ENCODE data around the gene OSCP1. TPM values are rescaled to one million over a fixed set of nuclear protein-coding genes. Genes with fewer than 3 reads are reported as not detected.
"Not testable (repeated sequence)": the region's sequence is repeated elsewhere in the genome, so short reads cannot be mapped to it uniquely, and the experiment has no call there.

Gene OSCP1
- polyA plus RNA-seq, 1 of the 3 experiments (the other 2 are of a cell fraction): 11.9 TPM

- Histone ChIP-seq H3K36me3 (replicated peaks in 1 of 2; ENCODE audit: control insufficient read depth in 1 of 2, insufficient read depth in 2 of 2, low read length in 1 of 2) (no peaks in the 10 kb centered on the region), H3F3A (replicated peaks; ENCODE audit: insufficient read depth) (no peaks in the 10 kb centered on the region), H3K4me3 (ENCODE audit: low read depth in 2 of 2, low read length in 1 of 2) (no peak overlapping the region), H3K9ac (no peak overlapping the region), H3K9me3 (no peaks in the 10 kb centered on the region), H3K9me2 (no peaks in the 10 kb centered on the region), H3K4me2 (no peak overlapping the region), H3K79me2 (ENCODE audit: insufficient read depth) (no peaks in the 10 kb centered on the region), H3K27ac (ENCODE audit: low read depth in 2 of 2, low read length in 1 of 2) (no peak overlapping the region), H3K27me3 (ENCODE audit: insufficient read depth) (no peaks in the 10 kb centered on the region), H3K4me1 (ENCODE audit: control insufficient read depth in 1 of 2, insufficient read depth in 2 of 2, low read depth in 1 of 2, low read length in 1 of 2) (peaks cover 0 to 3% of the 10 kb centered on the region in 2 experiments; a peak in 1 of 4 replicates), H2AFZ (ENCODE audit: low read depth) (no peak overlapping the region), H4K20me1 (ENCODE audit: insufficient read depth) (no peaks in the 10 kb centered on the region)
- ChIA-PET CTCF (no interaction called here), POLR2A (no interaction called here)
- TF ChIP-seq CHD2 (IDR thresholded peaks at IDR 0.05; ENCODE audit: low read length, partially characterized antibody): no peak
- TF ChIP-seq TCF12 (IDR thresholded peaks at IDR 0.05): no peak
- TF ChIP-seq MXI1 (IDR thresholded peaks at IDR 0.05; ENCODE audit: low read depth, low read length): no peak
- no peak for TF ChIP-seq GATA2 (CRISPR knock-in tag; IDR thresholded peaks at IDR 0.05)
- TF ChIP-seq TAF1 (IDR thresholded peaks at IDR 0.05; ENCODE audit: borderline replicate concordance, low read depth, low read length): no peak
- TF ChIP-seq, protein P1, sequence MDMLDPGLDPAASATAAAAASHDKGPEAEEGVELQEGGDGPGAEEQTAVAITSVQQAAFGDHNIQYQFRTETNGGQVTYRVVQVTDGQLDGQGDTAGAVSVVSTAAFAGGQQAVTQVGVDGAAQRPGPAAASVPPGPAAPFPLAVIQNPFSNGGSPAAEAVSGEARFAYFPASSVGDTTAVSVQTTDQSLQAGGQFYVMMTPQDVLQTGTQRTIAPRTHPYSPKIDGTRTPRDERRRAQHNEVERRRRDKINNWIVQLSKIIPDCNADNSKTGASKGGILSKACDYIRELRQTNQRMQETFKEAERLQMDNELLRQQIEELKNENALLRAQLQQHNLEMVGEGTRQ (IDR thresholded peaks at IDR 0.05; ENCODE audit: borderline replicate concordance, low read depth, low read length): no peak
- TF ChIP-seq, protein P2, sequence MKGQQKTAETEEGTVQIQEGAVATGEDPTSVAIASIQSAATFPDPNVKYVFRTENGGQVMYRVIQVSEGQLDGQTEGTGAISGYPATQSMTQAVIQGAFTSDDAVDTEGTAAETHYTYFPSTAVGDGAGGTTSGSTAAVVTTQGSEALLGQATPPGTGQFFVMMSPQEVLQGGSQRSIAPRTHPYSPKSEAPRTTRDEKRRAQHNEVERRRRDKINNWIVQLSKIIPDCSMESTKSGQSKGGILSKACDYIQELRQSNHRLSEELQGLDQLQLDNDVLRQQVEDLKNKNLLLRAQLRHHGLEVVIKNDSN (IDR thresholded peaks at IDR 0.05; ENCODE audit: borderline replicate concordance, low read depth): no peak
- TF ChIP-seq NRF1 (IDR thresholded peaks at IDR 0.05; ENCODE audit: low read depth, low read length): no peak
- no peak for TF ChIP-seq REST (IDR thresholded peaks at IDR 0.05; ENCODE audit: low read depth, low read length)
- TF ChIP-seq SMC3 (IDR thresholded peaks at IDR 0.05; ENCODE audit: low read depth, low read length): no peak
- TF ChIP-seq, protein P3, sequence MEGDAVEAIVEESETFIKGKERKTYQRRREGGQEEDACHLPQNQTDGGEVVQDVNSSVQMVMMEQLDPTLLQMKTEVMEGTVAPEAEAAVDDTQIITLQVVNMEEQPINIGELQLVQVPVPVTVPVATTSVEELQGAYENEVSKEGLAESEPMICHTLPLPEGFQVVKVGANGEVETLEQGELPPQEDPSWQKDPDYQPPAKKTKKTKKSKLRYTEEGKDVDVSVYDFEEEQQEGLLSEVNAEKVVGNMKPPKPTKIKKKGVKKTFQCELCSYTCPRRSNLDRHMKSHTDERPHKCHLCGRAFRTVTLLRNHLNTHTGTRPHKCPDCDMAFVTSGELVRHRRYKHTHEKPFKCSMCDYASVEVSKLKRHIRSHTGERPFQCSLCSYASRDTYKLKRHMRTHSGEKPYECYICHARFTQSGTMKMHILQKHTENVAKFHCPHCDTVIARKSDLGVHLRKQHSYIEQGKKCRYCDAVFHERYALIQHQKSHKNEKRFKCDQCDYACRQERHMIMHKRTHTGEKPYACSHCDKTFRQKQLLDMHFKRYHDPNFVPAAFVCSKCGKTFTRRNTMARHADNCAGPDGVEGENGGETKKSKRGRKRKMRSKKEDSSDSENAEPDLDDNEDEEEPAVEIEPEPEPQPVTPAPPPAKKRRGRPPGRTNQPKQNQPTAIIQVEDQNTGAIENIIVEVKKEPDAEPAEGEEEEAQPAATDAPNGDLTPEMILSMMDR (IDR thresholded peaks at IDR 0.05): no peak
- no peak for TF ChIP-seq RFX5 (IDR thresholded peaks at IDR 0.05; ENCODE audit: low read length)
- TF ChIP-seq YY1 (IDR thresholded peaks at IDR 0.05; ENCODE audit: low read depth): no peak
- TF ChIP-seq FOXM1 (IDR thresholded peaks at IDR 0.05; ENCODE audit: low read depth): no peak
- TF ChIP-seq IRF3 (IDR thresholded peaks at IDR 0.05; ENCODE audit: low read depth, low read length): no peak
- no peak for TF ChIP-seq GABPA (IDR thresholded peaks at IDR 0.05; ENCODE audit: low read depth)
- TF ChIP-seq FOSL2 (IDR thresholded peaks at IDR 0.05; ENCODE audit: borderline replicate concordance, low read depth): no peak
- WGBS (ENCODE audit: low lambda C conversion rate): 56% methylated on average over 3 of the region's 3 CpGs
- no peak for DNase-seq
These were observed 37.7 kb upstream of the OSCP1 start for GRCh38 chr1:36487906-36488305.

GRCh38 chr1:36487336-36487725, 37.1 kb upstream of the OSCP1 start:
- H2AFZ ChIP-seq (ENCODE audit: low read depth); H3K9me3 ChIP-seq; POLR2A ChIA-PET; H3K79me2 ChIP-seq (ENCODE audit: insufficient read depth); DNase-seq; H3K4me3 ChIP-seq (ENCODE audit: low read depth in 2 of 2, low read length in 1 of 2); H3K27ac ChIP-seq (ENCODE audit: low read depth in 2 of 2, low read length in 1 of 2); H4K20me1 ChIP-seq (ENCODE audit: insufficient read depth); H3F3A ChIP-seq (replicated peaks; ENCODE audit: insufficient read depth); H3K27me3 ChIP-seq (ENCODE audit: insufficient read depth); H3K4me1 ChIP-seq (ENCODE audit: control insufficient read depth in 1 of 2, insufficient read depth in 2 of 2, low read depth in 1 of 2, low read length in 1 of 2); H3K36me3 ChIP-seq (replicated peaks in 1 of 2; ENCODE audit: control insufficient read depth in 1 of 2, insufficient read depth in 2 of 2, low read length in 1 of 2); H3K9me2 ChIP-seq; H3K4me2 ChIP-seq; H3K9ac ChIP-seq: not testable (repeated sequence)
- 83% methylated on average over 9 of the region's 9 CpGs for WGBS (ENCODE audit: low lambda C conversion rate)
- CTCF ChIA-PET: interaction anchor here (1.1 kb wide), 2 partner anchors 14 to 88 kb away, joined by 3 to 5 read pairs; no protein-coding TSS in a partner anchor

All from SK-N-SH (cell line).